ENCODE results near the gene ADAM23.

ADAM23 gene

GRCh38 chr2:206586609-206587008 is 143.3 kb downstream of the ADAM23 start:
- no peaks in the 10 kb centered on the region for H3K9me3 Mint-ChIP-seq
- no peak overlapping the region for H3K27ac Mint-ChIP-seq
- no peaks in the 10 kb centered on the region for H3K4me1 Mint-ChIP-seq (ENCODE audit: low read depth)
- H3K4me3 Mint-ChIP-seq = no peak overlapping the region
- peaks cover 6% of the 10 kb centered on the region for H3K27me3 Mint-ChIP-seq (ENCODE audit: low read depth)
- H3K36me3 Mint-ChIP-seq (ENCODE audit: low read depth) = no peaks in the 10 kb centered on the region

- no peak overlapping the region for H3K27ac Mint-ChIP-seq
- no peaks in the 10 kb centered on the region for H3K36me3 Mint-ChIP-seq (ENCODE audit: low read depth)
- H3K9me3 Mint-ChIP-seq = no peaks in the 10 kb centered on the region
- H3K4me3 Mint-ChIP-seq = no peak overlapping the region
- no peaks in the 10 kb centered on the region for H3K4me1 Mint-ChIP-seq (ENCODE audit: low read depth)
- H3K27me3 Mint-ChIP-seq (ENCODE audit: low read depth) = no peaks in the 10 kb centered on the region
These were observed 154.4 kb downstream of the ADAM23 start for GRCh38 chr2:206597717-206598218.

GRCh38 chr2:206603243-206603642 is 159.9 kb downstream of the ADAM23 start:
- Mint-ChIP-seq H3K27ac (no peak overlapping the region), H3K27me3 (ENCODE audit: low read depth) (no peaks in the 10 kb centered on the region), H3K4me1 (ENCODE audit: low read depth) (no peaks in the 10 kb centered on the region), H3K4me3 (no peak overlapping the region), H3K36me3 (ENCODE audit: low read depth) (no peaks in the 10 kb centered on the region), H3K9me3 (no peaks in the 10 kb centered on the region)

GRCh38 chr2:206610451-206610850 is 167.1 kb downstream of the ADAM23 start:
- Mint-ChIP-seq H3K36me3 (ENCODE audit: low read depth) (no peaks in the 10 kb centered on the region), H3K4me1 (ENCODE audit: low read depth) (peaks cover 3% of the 10 kb centered on the region), H3K9me3 (no peaks in the 10 kb centered on the region), H3K27me3 (ENCODE audit: low read depth) (no peaks in the 10 kb centered on the region), H3K27ac (no peak overlapping the region), H3K4me3 (no peak overlapping the region)

GRCh38 chr2:206611191-206611590 is 167.9 kb downstream of the ADAM23 start:
- no peaks in the 10 kb centered on the region for H3K36me3 Mint-ChIP-seq (ENCODE audit: low read depth)
- H3K27me3 Mint-ChIP-seq (ENCODE audit: low read depth) = no peaks in the 10 kb centered on the region
- H3K27ac Mint-ChIP-seq = no peak overlapping the region
- no peak overlapping the region for H3K4me3 Mint-ChIP-seq
- H3K9me3 Mint-ChIP-seq = no peaks in the 10 kb centered on the region
- H3K4me1 Mint-ChIP-seq (ENCODE audit: low read depth) = peaks cover 3% of the 10 kb centered on the region

- H3K9me3 Mint-ChIP-seq = no peaks in the 10 kb centered on the region
- no peaks in the 10 kb centered on the region for H3K27me3 Mint-ChIP-seq (ENCODE audit: low read depth)
- H3K36me3 Mint-ChIP-seq (ENCODE audit: low read depth) = no peaks in the 10 kb centered on the region
- no peak overlapping the region for H3K27ac Mint-ChIP-seq
- H3K4me3 Mint-ChIP-seq = no peak overlapping the region
- peaks cover 3% of the 10 kb centered on the region for H3K4me1 Mint-ChIP-seq (ENCODE audit: low read depth)
These were observed 168.4 kb downstream of the ADAM23 start for GRCh38 chr2:206611736-206612135.

- Mint-ChIP-seq H3K36me3 (ENCODE audit: low read depth) (no peaks in the 10 kb centered on the region), H3K27ac (no peak overlapping the region), H3K9me3 (no peaks in the 10 kb centered on the region), H3K4me1 (ENCODE audit: low read depth) (peaks cover 2% of the 10 kb centered on the region), H3K27me3 (ENCODE audit: low read depth) (no peaks in the 10 kb centered on the region), H3K4me3 (no peak overlapping the region)
These were observed 171.5 kb downstream of the ADAM23 start for GRCh38 chr2:206614811-206615210.

GRCh38 chr2:206615417-206616089 is 172.2 kb downstream of the ADAM23 start:
- no peak overlapping the region for H3K4me3 Mint-ChIP-seq
- H3K27me3 Mint-ChIP-seq (ENCODE audit: low read depth) = no peaks in the 10 kb centered on the region
- no peaks in the 10 kb centered on the region for H3K4me1 Mint-ChIP-seq (ENCODE audit: low read depth)
- H3K36me3 Mint-ChIP-seq (ENCODE audit: low read depth) = no peaks in the 10 kb centered on the region
- no peak overlapping the region for H3K27ac Mint-ChIP-seq
- H3K9me3 Mint-ChIP-seq = no peaks in the 10 kb centered on the region

- no peaks in the 10 kb centered on the region for H3K4me1 Mint-ChIP-seq (ENCODE audit: low read depth)
- H3K27ac Mint-ChIP-seq = no peak overlapping the region
- H3K27me3 Mint-ChIP-seq (ENCODE audit: low read depth) = no peaks in the 10 kb centered on the region
- H3K4me3 Mint-ChIP-seq = no peak overlapping the region
- H3K9me3 Mint-ChIP-seq = no peaks in the 10 kb centered on the region
- H3K36me3 Mint-ChIP-seq (ENCODE audit: low read depth) = no peaks in the 10 kb centered on the region
These were observed 172.8 kb downstream of the ADAM23 start for GRCh38 chr2:206616151-206616550.

GRCh38 chr2:206619011-206619410 is 175.7 kb downstream of the ADAM23 start:
- no peaks in the 10 kb centered on the region for H3K27me3 Mint-ChIP-seq (ENCODE audit: low read depth)
- no peaks in the 10 kb centered on the region for H3K9me3 Mint-ChIP-seq
- H3K36me3 Mint-ChIP-seq (ENCODE audit: low read depth) = no peaks in the 10 kb centered on the region
- H3K4me1 Mint-ChIP-seq (ENCODE audit: low read depth) = no peaks in the 10 kb centered on the region
- H3K27ac Mint-ChIP-seq = no peak overlapping the region
- no peak overlapping the region for H3K4me3 Mint-ChIP-seq

GRCh38 chr2:206626108-206626507 is 182.8 kb downstream of the ADAM23 start:
- H3K4me1 Mint-ChIP-seq (ENCODE audit: low read depth) = no peaks in the 10 kb centered on the region
- H3K27me3 Mint-ChIP-seq (ENCODE audit: low read depth) = peaks cover 3% of the 10 kb centered on the region
- H3K9me3 Mint-ChIP-seq = no peaks in the 10 kb centered on the region
- H3K27ac Mint-ChIP-seq = no peak overlapping the region
- H3K36me3 Mint-ChIP-seq (ENCODE audit: low read depth) = no peaks in the 10 kb centered on the region
- H3K4me3 Mint-ChIP-seq = no peak overlapping the region

GRCh38 chr2:206627632-206628031 is 184.3 kb downstream of the ADAM23 start:
- Mint-ChIP-seq H3K27me3 (ENCODE audit: low read depth) (peaks cover 7% of the 10 kb centered on the region), H3K4me1 (ENCODE audit: low read depth) (no peaks in the 10 kb centered on the region), H3K36me3 (ENCODE audit: low read depth) (no peaks in the 10 kb centered on the region)

GRCh38 chr2:206631340-206631739 is 188.0 kb downstream of the ADAM23 start:
- Mint-ChIP-seq H3K9me3 (no peaks in the 10 kb centered on the region), H3K27me3 (ENCODE audit: low read depth) (peaks cover 7% of the 10 kb centered on the region), H3K4me1 (ENCODE audit: low read depth) (no peaks in the 10 kb centered on the region), H3K4me3 (no peak overlapping the region), H3K36me3 (ENCODE audit: low read depth) (no peaks in the 10 kb centered on the region), H3K27ac (no peak overlapping the region)

More at GRCh38 chr2:206627632-206628031, 184.3 kb downstream of the ADAM23 start:
- Mint-ChIP-seq H3K9me3 (no peaks in the 10 kb centered on the region), H3K4me3 (no peak overlapping the region), H3K27ac (no peak overlapping the region)

- peaks cover 3% of the 10 kb centered on the region for H3K27me3 Mint-ChIP-seq (ENCODE audit: low read depth)
- H3K4me1 Mint-ChIP-seq (ENCODE audit: low read depth) = no peaks in the 10 kb centered on the region
- H3K27ac Mint-ChIP-seq = no peak overlapping the region
- H3K4me3 Mint-ChIP-seq = no peak overlapping the region
- H3K36me3 Mint-ChIP-seq (ENCODE audit: low read depth) = no peaks in the 10 kb centered on the region
- H3K9me3 Mint-ChIP-seq = no peaks in the 10 kb centered on the region
These were observed 191.7 kb downstream of the ADAM23 start for GRCh38 chr2:206635015-206635414.

- H3K36me3 Mint-ChIP-seq (ENCODE audit: low read depth) = no peaks in the 10 kb centered on the region
- H3K9me3 Mint-ChIP-seq = no peaks in the 10 kb centered on the region
- H3K4me3 Mint-ChIP-seq = no peak overlapping the region
- peaks cover 10% of the 10 kb centered on the region for H3K27me3 Mint-ChIP-seq (ENCODE audit: low read depth)
- no peaks in the 10 kb centered on the region for H3K4me1 Mint-ChIP-seq (ENCODE audit: low read depth)
- H3K27ac Mint-ChIP-seq = no peak overlapping the region
These were observed 196.3 kb downstream of the ADAM23 start for GRCh38 chr2:206639636-206640035.

All from T-helper 1 cell treated with Interleukin-12 subunit alpha and Interleukin-12 subunit beta and Interleukin-4 antibody, amounts not matched to agents 30 μg/mL and 1 μg/mL, for 36 hours (primary cell).